OCI-LY1 (cell line): ENCODE results near the gene LDLRAD1.

Experiments used
- H2AFZ ChIP-seq: fragments of 200-600 bp; sonication (generic), shearing (Covaris generic); 2 replicates; pipeline ENCODE4 v1.6.0; 2014; ENCODE audit warnings: antibody characterized with exemption, mild to moderate bottlenecking, low read length
- H3F3A ChIP-seq: fragments of 200-600 bp; sonication (generic), shearing (Covaris generic); 2 replicates; pipeline ENCODE4 v1.6.0; 2014; ENCODE audit warnings: mild to moderate bottlenecking, antibody characterized with exemption, low read length, moderate library complexity; ENCODE audit not compliant: insufficient read depth
- H3K27ac ChIP-seq: fragments of 200-600 bp; sonication (generic); 2 replicates; pipeline ENCODE4 v1.5.1; 2014; ENCODE audit warnings: low read length, mixed run types, mild to moderate bottlenecking, low read depth; ENCODE audit not compliant: poor library complexity, severe bottlenecking
- H3K27me3 ChIP-seq: fragments of 200-600 bp; sonication (generic); 2 replicates; pipeline ENCODE4 v1.6.0; 2014; ENCODE audit warnings: antibody characterized with exemption, mild to moderate bottlenecking, low read length, moderate library complexity; ENCODE audit not compliant: insufficient read depth
- H3K36me3 ChIP-seq: fragments of 200-600 bp; sonication (generic); 2 replicates; pipeline ENCODE4 v1.6.1; 2014; ENCODE audit warnings: mild to moderate bottlenecking, antibody characterized with exemption, low read length, moderate library complexity, mixed read lengths; ENCODE audit not compliant: insufficient read depth
- H3K4me1 ChIP-seq: fragments of 200-600 bp; sonication (generic); 2 replicates; pipeline ENCODE4 v1.5.1; 2014; ENCODE audit warnings: mild to moderate bottlenecking, low read length, moderate library complexity; ENCODE audit not compliant: insufficient read depth, severe bottlenecking
- H3K4me2 ChIP-seq: fragments of 200-600 bp; sonication (generic), shearing (Covaris generic); 2 replicates; pipeline ENCODE4 v1.6.1; 2014; ENCODE audit warnings: low read length
- H3K4me3 ChIP-seq: fragments of 200-600 bp; sonication (generic); 2 replicates; pipeline ENCODE4 v1.5.1; 2014; ENCODE audit warnings: low read length, low read depth, mild to moderate bottlenecking, mixed read lengths; ENCODE audit not compliant: poor library complexity, severe bottlenecking
- H3K79me2 ChIP-seq: fragments of 200-600 bp; shearing (Covaris generic); 2 replicates; pipeline ENCODE4 v1.6.1; 2016; ENCODE audit warnings: mixed run types, low read length, mixed read lengths; ENCODE audit not compliant: insufficient read depth
- H3K9ac ChIP-seq: fragments of 200-600 bp; sonication (generic), shearing (Covaris generic); 2 replicates; pipeline ENCODE4 v1.6.1; 2014; ENCODE audit warnings: mild to moderate bottlenecking, low read length, mixed read lengths
- H3K9me2 ChIP-seq: fragments of 200-600 bp; sonication (generic), shearing (Covaris generic); 2 replicates; pipeline ENCODE4 v1.6.1; 2014; ENCODE audit warnings: low read depth, mild to moderate bottlenecking, low read length, mixed read lengths
- H3K9me3 ChIP-seq: fragments of 200-600 bp; shearing (Covaris generic); 2 replicates; pipeline ENCODE4 v1.6.1; 2014; ENCODE audit warnings: low read length, mixed read lengths
- H4K20me1 ChIP-seq: fragments of 200-600 bp; sonication (generic), shearing (Covaris generic); 2 replicates; pipeline ENCODE4 v1.6.0; 2016; ENCODE audit warnings: mild to moderate bottlenecking, low read length; ENCODE audit not compliant: insufficient read depth
- EZH2 ChIP-seq: fragments of 200-600 bp; sonication (generic), shearing (Covaris generic); IDR thresholded peaks from 2 replicates; pipeline ENCODE4 v1.8.0; 2017; ENCODE audit warnings: borderline replicate concordance, mixed run types, mild to moderate bottlenecking, antibody characterized with exemption, low read length, moderate library complexity, mixed read lengths
- TF ChIP-seq, protein P1 (sequence below): fragments of 200-600 bp; sonication (generic), shearing (Covaris generic); IDR thresholded peaks from 2 replicates; pipeline ENCODE4 v1.5.1; 2017; ENCODE audit warnings: mild to moderate bottlenecking, antibody characterized with exemption, low read length, moderate library complexity, mixed read lengths

LDLRAD1 gene

DNA sequence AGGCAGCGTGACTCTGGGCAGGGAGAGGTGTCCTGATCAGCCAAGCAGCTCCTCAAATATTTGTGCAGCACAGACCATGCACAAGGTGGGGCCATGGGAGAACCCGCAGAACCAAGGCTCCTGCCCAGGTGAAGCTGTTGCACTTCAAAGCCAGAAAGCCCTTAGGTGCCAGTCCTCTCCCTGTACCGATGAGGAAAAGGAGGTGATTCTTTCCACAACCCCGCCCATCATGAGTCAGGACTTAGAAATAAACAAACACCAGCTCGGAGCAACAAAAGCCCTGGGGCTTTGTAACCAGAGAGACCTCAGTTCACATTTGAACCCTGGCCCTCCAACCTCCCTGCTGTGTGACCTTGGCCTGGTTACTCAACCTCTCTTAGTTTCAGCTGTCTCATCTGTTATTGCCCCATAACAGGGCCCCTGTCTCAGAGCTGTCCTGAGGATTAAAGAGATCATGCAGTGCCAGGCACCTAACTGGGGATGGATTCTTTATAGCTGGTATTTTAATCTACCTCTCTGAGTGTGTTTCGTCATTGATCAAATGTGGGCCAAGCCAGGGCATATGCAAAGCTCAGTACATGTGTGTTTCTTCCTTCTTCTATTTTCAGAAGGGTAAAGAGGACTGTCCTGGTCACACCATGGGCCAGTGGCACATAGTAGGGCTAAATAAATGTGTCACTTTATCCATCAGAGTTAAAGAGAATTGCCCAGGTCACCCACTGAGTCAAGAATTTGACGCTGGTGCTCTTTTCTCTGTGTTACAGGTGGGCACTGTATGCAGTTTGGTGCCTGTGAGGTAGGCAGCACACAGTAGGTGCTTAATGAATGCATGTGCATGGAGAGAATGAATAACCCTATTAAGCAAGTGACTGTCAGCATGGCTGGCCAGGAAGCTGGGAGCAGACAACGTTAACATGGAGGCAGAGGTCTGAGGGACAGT lies 1.4 kb downstream of the LDLRAD1 start:
- no peak overlapping the region for H3K4me2 ChIP-seq
- no peaks in the 10 kb centered on the region for H3K9me2 ChIP-seq
- H3K27me3 ChIP-seq = peaks cover under 1% of the 10 kb centered on the region; the same call in 1 of the 2 replicates
- H2AFZ ChIP-seq = no peak overlapping the region
- no peaks in the 10 kb centered on the region for H4K20me1 ChIP-seq
- no peak overlapping the region for H3K4me3 ChIP-seq
- H3K36me3 ChIP-seq = no peaks in the 10 kb centered on the region
- H3K79me2 ChIP-seq = no peaks in the 10 kb centered on the region
- no peaks in the 10 kb centered on the region for H3F3A ChIP-seq
- no peaks in the 10 kb centered on the region for H3K4me1 ChIP-seq
- H3K9me3 ChIP-seq = no peaks in the 10 kb centered on the region
- H3K27ac ChIP-seq = no peak overlapping the region
- no peak overlapping the region for H3K9ac ChIP-seq
- TF ChIP-seq, protein P1, sequence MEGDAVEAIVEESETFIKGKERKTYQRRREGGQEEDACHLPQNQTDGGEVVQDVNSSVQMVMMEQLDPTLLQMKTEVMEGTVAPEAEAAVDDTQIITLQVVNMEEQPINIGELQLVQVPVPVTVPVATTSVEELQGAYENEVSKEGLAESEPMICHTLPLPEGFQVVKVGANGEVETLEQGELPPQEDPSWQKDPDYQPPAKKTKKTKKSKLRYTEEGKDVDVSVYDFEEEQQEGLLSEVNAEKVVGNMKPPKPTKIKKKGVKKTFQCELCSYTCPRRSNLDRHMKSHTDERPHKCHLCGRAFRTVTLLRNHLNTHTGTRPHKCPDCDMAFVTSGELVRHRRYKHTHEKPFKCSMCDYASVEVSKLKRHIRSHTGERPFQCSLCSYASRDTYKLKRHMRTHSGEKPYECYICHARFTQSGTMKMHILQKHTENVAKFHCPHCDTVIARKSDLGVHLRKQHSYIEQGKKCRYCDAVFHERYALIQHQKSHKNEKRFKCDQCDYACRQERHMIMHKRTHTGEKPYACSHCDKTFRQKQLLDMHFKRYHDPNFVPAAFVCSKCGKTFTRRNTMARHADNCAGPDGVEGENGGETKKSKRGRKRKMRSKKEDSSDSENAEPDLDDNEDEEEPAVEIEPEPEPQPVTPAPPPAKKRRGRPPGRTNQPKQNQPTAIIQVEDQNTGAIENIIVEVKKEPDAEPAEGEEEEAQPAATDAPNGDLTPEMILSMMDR = no peak
- no peak for TF ChIP-seq EZH2

DNA sequence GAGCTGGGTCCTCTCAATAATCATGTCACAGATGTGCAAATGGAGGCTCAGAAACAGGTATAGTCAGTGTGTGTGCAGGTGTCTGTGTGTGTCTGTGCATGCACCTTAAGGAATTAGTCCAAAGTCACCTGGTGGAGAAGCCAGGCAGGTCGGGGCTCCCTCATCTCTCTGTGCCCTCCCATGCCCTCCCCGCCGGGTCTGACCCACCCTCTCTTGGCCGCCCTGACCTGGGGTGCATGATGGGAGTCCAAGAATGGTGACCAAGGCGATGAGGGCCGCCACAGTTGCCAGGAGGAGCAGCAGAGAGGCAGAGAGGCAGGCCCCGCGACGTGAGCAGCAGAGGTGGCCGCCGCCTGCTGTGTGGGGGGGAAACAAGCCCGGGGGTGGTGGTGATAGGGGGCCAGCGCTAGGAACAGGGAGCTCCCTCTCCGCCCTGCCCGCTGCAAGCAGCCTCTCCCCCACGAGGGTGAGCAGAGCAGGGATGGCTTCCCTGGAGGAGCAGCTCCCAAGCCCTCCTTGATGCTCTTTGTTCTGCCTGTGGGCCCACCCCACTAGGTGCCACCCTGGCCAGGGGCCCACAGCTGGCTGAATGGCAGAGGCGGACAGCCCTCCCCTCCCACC lies 3.9 kb downstream of the LDLRAD1 start:
- H3K36me3 ChIP-seq = no peaks in the 10 kb centered on the region
- H3K27ac ChIP-seq = no peak overlapping the region
- no peak overlapping the region for H3K9ac ChIP-seq
- H2AFZ ChIP-seq = no peak overlapping the region
- TF ChIP-seq, protein P1 = no peak
- TF ChIP-seq EZH2 = no peak
- no peaks in the 10 kb centered on the region for H3K9me2 ChIP-seq
- H3K27me3 ChIP-seq = peaks cover 6% of the 10 kb centered on the region; the same call in 1 of the 2 replicates
- H3K4me2 ChIP-seq = no peak overlapping the region
- H4K20me1 ChIP-seq = no peaks in the 10 kb centered on the region
- no peak overlapping the region for H3K4me3 ChIP-seq
- no peaks in the 10 kb centered on the region for H3K4me1 ChIP-seq
- H3K9me3 ChIP-seq = no peaks in the 10 kb centered on the region
- no peaks in the 10 kb centered on the region for H3K79me2 ChIP-seq
- no peaks in the 10 kb centered on the region for H3F3A ChIP-seq

DNA sequence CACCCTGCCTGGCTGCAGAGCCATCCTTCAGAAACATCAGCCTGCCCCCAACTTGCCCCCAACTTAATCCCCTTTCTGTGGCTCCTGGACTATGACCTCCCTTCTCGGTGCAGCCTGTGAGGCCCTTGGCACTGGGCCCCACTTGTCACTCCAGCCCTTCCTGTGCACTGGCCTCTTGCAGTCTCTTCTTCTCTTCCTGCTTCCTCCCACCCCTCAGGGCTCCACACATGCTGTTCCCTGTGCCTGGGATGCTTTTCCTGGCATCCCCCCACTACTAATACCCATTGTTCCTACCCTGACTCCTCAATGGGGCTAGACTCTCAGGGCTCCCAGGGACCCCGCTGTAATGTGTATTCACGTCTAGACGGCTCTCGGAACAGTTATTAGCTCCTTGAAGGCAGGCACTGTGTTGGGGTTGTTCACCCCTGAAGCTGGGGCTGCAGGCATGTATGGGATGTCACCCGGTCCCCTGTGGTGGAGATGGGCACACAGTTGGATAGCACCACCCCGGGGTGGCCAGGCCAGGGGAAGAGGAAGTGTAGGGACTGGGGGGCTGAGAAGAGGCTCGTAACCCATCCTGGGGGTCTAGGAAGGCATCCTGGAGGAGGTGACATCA lies 4.5 kb downstream of the LDLRAD1 start:
- Histone ChIP-seq H3K9me2 (no peaks in the 10 kb centered on the region), H3K79me2 (no peaks in the 10 kb centered on the region), H3F3A (no peaks in the 10 kb centered on the region), H3K9ac (no peak overlapping the region), H3K9me3 (no peaks in the 10 kb centered on the region), H3K4me1 (no peaks in the 10 kb centered on the region), H4K20me1 (no peaks in the 10 kb centered on the region), H2AFZ (no peak overlapping the region), H3K4me2 (no peak overlapping the region), H3K36me3 (no peaks in the 10 kb centered on the region), H3K4me3 (no peak overlapping the region), H3K27me3 (peaks cover 6% of the 10 kb centered on the region; the same call in 1 of the 2 replicates), H3K27ac (no peak overlapping the region)
- TF ChIP-seq EZH2 = no peak
- TF ChIP-seq, protein P1 = no peak
